Erythroblast (primary cell): ENCODE data around the gene PWWP2B.

Experiments used
- GATA1 ChIP-seq: IDR thresholded peaks from 2 replicates; pipeline ENCODE4 v1.6.1; 2011; ENCODE audit warnings: low read depth, mild to moderate bottlenecking, control low read depth, low read length, moderate library complexity
- POLR2A ChIP-seq: IDR thresholded peaks from 2 replicates; pipeline ENCODE4 v1.6.1; 2011; ENCODE audit warnings: mild to moderate bottlenecking, low read length

DNA sequence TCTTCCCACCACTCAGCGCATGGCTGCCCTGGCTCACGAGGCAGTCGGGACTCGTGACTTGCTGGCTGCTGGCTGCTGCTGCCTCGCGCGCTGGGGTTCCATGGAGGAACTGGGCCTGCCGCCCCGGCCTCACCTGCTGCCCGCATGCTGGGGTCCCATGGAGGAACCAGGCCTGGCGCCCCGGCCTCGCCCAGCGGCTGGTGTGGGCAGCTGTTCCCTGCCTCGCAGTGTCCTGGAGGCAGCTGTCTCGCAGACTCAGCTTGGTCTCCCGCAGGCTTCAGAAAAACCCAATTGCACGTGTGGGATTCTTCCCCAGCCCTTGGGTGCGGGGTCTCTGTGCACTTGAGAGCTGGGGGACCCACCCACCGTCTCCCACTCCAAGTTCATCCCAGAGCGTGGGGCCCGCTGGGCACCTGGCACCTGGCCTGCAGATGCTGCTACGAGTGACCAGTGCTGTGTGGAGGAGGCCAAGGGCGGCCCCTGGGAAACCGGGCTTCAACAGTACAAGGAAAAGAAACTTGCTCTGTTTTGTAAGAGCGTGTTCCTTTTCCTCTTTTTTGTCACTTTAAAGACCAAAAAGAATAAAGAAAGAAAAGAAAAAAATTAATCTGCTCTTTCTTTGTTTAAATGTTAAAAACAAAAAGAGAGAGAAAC lies 20.4 kb downstream of the PWWP2B start:
- no peak for TF ChIP-seq POLR2A
- TF ChIP-seq GATA1, result no peak
